Thyroid gland (tissue), 4 donors: ENCODE results near the gene HCN2. TPM values are rescaled to one million over a fixed set of nuclear protein-coding genes. Genes with fewer than 3 reads are reported as not detected.
A peak's percentile ranks its signal among the peaks of the same experiment; 100 is the strongest.

Experiments
- DNase-seq, 2 donors: peaks; one replicate each; pipeline ENCODE4 v3.0.0-alpha.2; 2019
- H3K27ac ChIP-seq, 3 donors: fragments of 200-600 bp; sonication (generic); 1 replicate in 2 of 3; 2 replicates in 1 of 3; pipeline ENCODE4 v1.5.1; 2016 to 2019; ENCODE audit warnings: mild to moderate bottlenecking in 1 of 3, moderate library complexity in 1 of 3
- H3K27me3 ChIP-seq: fragments of 200-600 bp; sonication (generic); one replicate; pipeline ENCODE4 v1.5.1; 2019
- H3K36me3 ChIP-seq, 2 donors: fragments of 200-600 bp; sonication (generic); one replicate each; pipeline ENCODE4 v1.5.1; 2016 to 2019
- H3K4me1 ChIP-seq, 2 donors: fragments of 200-600 bp; sonication (generic); one replicate each; pipeline ENCODE4 v1.5.1; 2017 to 2019
- H3K4me3 ChIP-seq, 3 donors: fragments of 200-600 bp; sonication (generic); replicated peaks in 1 of 3; 1 replicate in 2 of 3; 2 replicates in 1 of 3; pipeline ENCODE4 v1.5.1; 2016; ENCODE audit warnings: mild to moderate bottlenecking in 1 of 3
- H3K9me3 ChIP-seq: fragments of 200-600 bp; sonication (generic); one replicate; pipeline ENCODE4 v1.5.1; 2017
- POLR2A ChIP-seq, 2 donors: fragments of 450-650 bp; IDR thresholded peaks; one replicate each; pipeline ENCODE4 v1.6.1; 2017; ENCODE audit warnings: antibody characterized with exemption in 2 of 2, mild to moderate bottlenecking in 2 of 2, moderate library complexity in 1 of 2
- WGBS, 2 donors: methylation state at CpG; one replicate each; pipeline ENCODE4 v1.1.5; 2017; 5-methylcytosine and 5-hydroxymethylcytosine counted together
- intact Hi-C: fragments of 100-400 bp; cut with DNase I; formaldehyde crosslinking; loops from one replicate; pipeline ENCODE4 v1.15.1; 2023
- total RNA-seq, 4 donors: library from RNA; depleted of rRNA; stranded (reverse); fragments of >200 nt; gene quantifications; one replicate each; pipeline ENCODE4 v1.2.3, GENCODE V29; 2016
- TF ChIP-seq, protein P1 (sequence below), 6 experiments: fragments of 200-600 bp in 3 of 6; fragments of 450-650 bp in 3 of 6; sonication (generic) in 3 of 6; IDR thresholded peaks; one replicate each; pipeline ENCODE4 v1.5.1; 2016 to 2019; ENCODE audit warnings: antibody characterized with exemption in 6 of 6, mild to moderate bottlenecking in 2 of 6, inconsistent platforms in 1 of 6, moderate library complexity in 1 of 6

Gene HCN2
- total RNA-seq, 4 donors from 2014 or later, result not detected

- peaks cover 20% of the 10 kb centered on the region for H3K27me3 ChIP-seq
- 28% methylated on average over 5 of the region's 41 CpGs; no CpG with 5 or more reads in 1 of the 2 donors for WGBS, 2 donors
- no peak overlapping the region for H3K27ac ChIP-seq
- H3K4me3 ChIP-seq, result no peak overlapping the region
- H3K9me3 ChIP-seq, result no peaks in the 10 kb centered on the region
- DNase-seq, result no peak
- intact Hi-C loops, result no loop called here
- H3K36me3 ChIP-seq, result no peaks in the 10 kb centered on the region
- peaks cover 0 to 16% of the 10 kb centered on the region in 2 donors for H3K4me1 ChIP-seq
- no peak for TF ChIP-seq POLR2A (IDR thresholded peaks at IDR 0.05)
- TF ChIP-seq, protein P1, sequence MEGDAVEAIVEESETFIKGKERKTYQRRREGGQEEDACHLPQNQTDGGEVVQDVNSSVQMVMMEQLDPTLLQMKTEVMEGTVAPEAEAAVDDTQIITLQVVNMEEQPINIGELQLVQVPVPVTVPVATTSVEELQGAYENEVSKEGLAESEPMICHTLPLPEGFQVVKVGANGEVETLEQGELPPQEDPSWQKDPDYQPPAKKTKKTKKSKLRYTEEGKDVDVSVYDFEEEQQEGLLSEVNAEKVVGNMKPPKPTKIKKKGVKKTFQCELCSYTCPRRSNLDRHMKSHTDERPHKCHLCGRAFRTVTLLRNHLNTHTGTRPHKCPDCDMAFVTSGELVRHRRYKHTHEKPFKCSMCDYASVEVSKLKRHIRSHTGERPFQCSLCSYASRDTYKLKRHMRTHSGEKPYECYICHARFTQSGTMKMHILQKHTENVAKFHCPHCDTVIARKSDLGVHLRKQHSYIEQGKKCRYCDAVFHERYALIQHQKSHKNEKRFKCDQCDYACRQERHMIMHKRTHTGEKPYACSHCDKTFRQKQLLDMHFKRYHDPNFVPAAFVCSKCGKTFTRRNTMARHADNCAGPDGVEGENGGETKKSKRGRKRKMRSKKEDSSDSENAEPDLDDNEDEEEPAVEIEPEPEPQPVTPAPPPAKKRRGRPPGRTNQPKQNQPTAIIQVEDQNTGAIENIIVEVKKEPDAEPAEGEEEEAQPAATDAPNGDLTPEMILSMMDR (IDR thresholded peaks at IDR 0.05), result no peak
Measured at GRCh38 chr19:590750-591098, 1.0 kb downstream of the HCN2 start.

DNA sequence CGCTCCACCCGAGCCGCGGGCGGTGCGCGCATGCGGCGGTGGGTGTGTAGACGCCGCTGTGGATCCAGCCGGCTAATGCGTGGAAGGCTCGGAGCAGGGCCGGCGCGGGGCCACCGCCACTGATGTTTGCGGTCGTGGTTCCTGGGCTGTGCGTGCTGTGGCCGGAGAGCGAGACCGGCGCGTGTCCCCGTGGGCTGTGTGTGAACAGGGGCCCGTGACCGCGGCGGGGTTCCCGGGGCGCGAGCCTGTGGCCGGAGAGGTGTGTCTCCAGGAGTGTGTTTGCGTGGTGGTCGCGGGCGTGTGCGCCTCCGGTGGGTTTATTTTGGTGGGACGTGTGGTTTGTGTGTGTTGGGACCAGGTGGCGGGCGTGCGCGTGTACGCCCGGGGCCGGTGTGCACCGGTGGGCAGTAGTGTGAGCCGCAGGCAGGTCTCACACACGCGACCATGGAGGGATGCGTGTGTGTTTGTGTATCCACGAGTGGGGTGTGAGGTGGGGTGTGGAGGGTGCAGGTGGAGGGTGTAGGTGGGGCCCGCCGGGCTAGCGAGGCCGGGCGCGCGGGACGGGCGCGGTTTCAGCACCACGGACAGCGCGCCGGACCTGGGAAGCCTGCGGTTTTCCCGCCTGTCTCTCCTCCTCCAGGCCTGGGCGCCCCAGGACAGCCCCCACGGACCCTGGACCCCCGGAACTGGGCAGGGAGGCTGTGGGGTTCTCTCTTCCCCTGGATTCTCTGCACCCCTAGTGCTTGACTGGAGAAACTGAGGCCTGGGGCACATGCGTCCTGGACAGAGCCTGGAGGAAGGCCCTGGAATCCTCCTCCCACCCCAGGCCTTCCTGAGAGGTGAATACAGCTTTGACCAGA is 1.6 kb downstream of the HCN2 start:
- no peak overlapping the region for H3K27ac ChIP-seq
- no peak for TF ChIP-seq POLR2A (IDR thresholded peaks at IDR 0.05)
- TF ChIP-seq, protein P1 (IDR thresholded peaks at IDR 0.05), result no peak
- no peak overlapping the region for H3K4me3 ChIP-seq
- H3K27me3 ChIP-seq, result peaks cover 20% of the 10 kb centered on the region
- intact Hi-C loops, result no loop called here
- H3K36me3 ChIP-seq, result no peaks in the 10 kb centered on the region
- peaks cover 0 to 16% of the 10 kb centered on the region in 2 donors for H3K4me1 ChIP-seq
- DNase-seq, result peak in 1 of 2 donors; percentile 32
- H3K9me3 ChIP-seq, result no peaks in the 10 kb centered on the region
- 15 to 37% methylated on average over 20 to 34 of the region's 75 CpGs for WGBS, 2 donors

- H3K4me1 ChIP-seq, result peaks cover 0 to 16% of the 10 kb centered on the region in 2 donors
- no peak for DNase-seq
- H3K4me3 ChIP-seq, result no peak overlapping the region
- WGBS, 2 donors, result 71 to 80% methylated on average over 6 to 8 of the region's 19 CpGs
- no peaks in the 10 kb centered on the region for H3K36me3 ChIP-seq
- no peak overlapping the region for H3K27ac ChIP-seq
- TF ChIP-seq, protein P1 (IDR thresholded peaks at IDR 0.05), result no peak
- TF ChIP-seq POLR2A (IDR thresholded peaks at IDR 0.05), result no peak
- H3K9me3 ChIP-seq, result no peaks in the 10 kb centered on the region
- peaks cover 20% of the 10 kb centered on the region for H3K27me3 ChIP-seq
- intact Hi-C loops, result no loop called here
Measured at GRCh38 chr19:592101-592500, 2.4 kb downstream of the HCN2 start.

- Histone ChIP-seq H3K9me3 (no peaks in the 10 kb centered on the region), H3K4me1 (peaks cover 0 to 15% of the 10 kb centered on the region in 2 donors), H3K36me3 (no peaks in the 10 kb centered on the region), H3K4me3 (no peak overlapping the region), H3K27me3 (peaks cover 18% of the 10 kb centered on the region), H3K27ac (no peak overlapping the region)
- DNase-seq, result no peak
- no peak for TF ChIP-seq POLR2A (IDR thresholded peaks at IDR 0.05)
- TF ChIP-seq, protein P1 (IDR thresholded peaks at IDR 0.05), result no peak
- intact Hi-C loops, result no loop called here
- 83 to 87% methylated on average over 18 of the region's 18 CpGs for WGBS, 2 donors
Measured at GRCh38 chr19:593055-593454, 3.4 kb downstream of the HCN2 start.

GRCh38 chr19:593505-593904 is 3.8 kb downstream of the HCN2 start:
- 60 to 70% methylated on average over 9 of the region's 9 CpGs for WGBS, 2 donors
- intact Hi-C loops, result no loop called here

More at GRCh38 chr19:593505-593904, 3.8 kb downstream of the HCN2 start:
- Histone ChIP-seq H3K27me3 (peaks cover 13% of the 10 kb centered on the region), H3K9me3 (no peaks in the 10 kb centered on the region), H3K27ac (no peak overlapping the region), H3K36me3 (no peaks in the 10 kb centered on the region), H3K4me1 (peaks cover 0 to 10% of the 10 kb centered on the region in 2 donors), H3K4me3 (no peak overlapping the region)
- DNase-seq, result no peak
- TF ChIP-seq, protein P1 (IDR thresholded peaks at IDR 0.05), result no peak
- TF ChIP-seq POLR2A (IDR thresholded peaks at IDR 0.05), result no peak
